Endothelial cell of umbilical vein (primary cell): ENCODE data around the gene RMRP.
"Not testable (repeated sequence)": the region's sequence is repeated elsewhere in the genome, so short reads cannot be mapped to it uniquely, and the experiment has no call there.

Experiments used
- EZH2 ChIP-seq: IDR thresholded peaks from 2 replicates; pipeline ENCODE4 v1.6.1; 2012; ENCODE audit warnings: borderline replicate concordance, low read depth, mild to moderate bottlenecking, moderate library complexity, low read length, inconsistent platforms; ENCODE audit not compliant: severe bottlenecking
- GATA2 ChIP-seq: IDR thresholded peaks from 2 replicates; pipeline ENCODE4 v1.7.0; 2011; ENCODE audit warnings: low read depth, mild to moderate bottlenecking, moderate library complexity, mixed read lengths, low read length; ENCODE audit not compliant: insufficient read length, insufficient read depth
- POLR2A ChIP-seq: IDR thresholded peaks from 2 replicates; pipeline ENCODE4 v1.6.1; 2012; ENCODE audit warnings: low read depth, mild to moderate bottlenecking, control low read depth, low read length
- POLR2AphosphoS5 ChIP-seq: IDR thresholded peaks from 2 replicates; pipeline ENCODE4 v1.6.1; 2012; ENCODE audit warnings: low read depth, mild to moderate bottlenecking, control low read depth, low read length, moderate library complexity; ENCODE audit not compliant: insufficient read depth
- TF ChIP-seq, protein P1 (sequence below), 2 donors: IDR thresholded peaks; 1 replicate in 1 of 2; 2 replicates in 1 of 2; pipeline ENCODE4 v1.5.1; 2011; ENCODE audit warnings: low read length in 2 of 2, mild to moderate bottlenecking in 2 of 2, moderate library complexity in 2 of 2, control low read depth in 1 of 2, inconsistent platforms in 1 of 2, low read depth in 1 of 2; ENCODE audit not compliant: insufficient read depth in 1 of 2; ENCODE audit errors: extremely low read depth in 1 of 2

DNA sequence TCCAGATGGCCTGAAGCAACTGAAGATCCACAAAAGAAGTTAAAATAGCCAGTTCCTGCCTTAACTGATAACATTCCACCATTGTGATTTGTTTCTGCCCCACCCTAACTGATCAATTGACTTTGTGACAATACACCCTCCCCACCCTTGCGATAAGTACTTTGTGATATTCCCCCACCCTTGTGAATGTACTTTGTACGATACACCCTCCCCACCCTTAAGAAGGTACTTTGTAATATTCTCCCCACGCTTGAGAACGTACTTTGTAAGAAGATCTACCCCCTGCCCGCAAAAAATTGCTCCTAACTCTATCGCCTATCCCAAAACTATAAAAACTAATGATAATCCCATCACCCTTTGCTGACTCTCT is 21.0 kb downstream of the RMRP start:
- TF ChIP-seq POLR2A, EZH2, GATA2, POLR2AphosphoS5: not testable (repeated sequence)
- TF ChIP-seq, protein P1, sequence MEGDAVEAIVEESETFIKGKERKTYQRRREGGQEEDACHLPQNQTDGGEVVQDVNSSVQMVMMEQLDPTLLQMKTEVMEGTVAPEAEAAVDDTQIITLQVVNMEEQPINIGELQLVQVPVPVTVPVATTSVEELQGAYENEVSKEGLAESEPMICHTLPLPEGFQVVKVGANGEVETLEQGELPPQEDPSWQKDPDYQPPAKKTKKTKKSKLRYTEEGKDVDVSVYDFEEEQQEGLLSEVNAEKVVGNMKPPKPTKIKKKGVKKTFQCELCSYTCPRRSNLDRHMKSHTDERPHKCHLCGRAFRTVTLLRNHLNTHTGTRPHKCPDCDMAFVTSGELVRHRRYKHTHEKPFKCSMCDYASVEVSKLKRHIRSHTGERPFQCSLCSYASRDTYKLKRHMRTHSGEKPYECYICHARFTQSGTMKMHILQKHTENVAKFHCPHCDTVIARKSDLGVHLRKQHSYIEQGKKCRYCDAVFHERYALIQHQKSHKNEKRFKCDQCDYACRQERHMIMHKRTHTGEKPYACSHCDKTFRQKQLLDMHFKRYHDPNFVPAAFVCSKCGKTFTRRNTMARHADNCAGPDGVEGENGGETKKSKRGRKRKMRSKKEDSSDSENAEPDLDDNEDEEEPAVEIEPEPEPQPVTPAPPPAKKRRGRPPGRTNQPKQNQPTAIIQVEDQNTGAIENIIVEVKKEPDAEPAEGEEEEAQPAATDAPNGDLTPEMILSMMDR (IDR thresholded peaks at IDR 0.05; ENCODE audit: extremely low read depth in 1 of 2, insufficient read depth in 1 of 2, low read depth in 1 of 2, low read length in 2 of 2): not testable (repeated sequence)
